GM18498 (cell line): Measurements from ENCODE around the gene DENND2A.
"Not testable (repeated sequence)": the region's sequence is repeated elsewhere in the genome, so short reads cannot be mapped to it uniquely, and the experiment has no call there.

Source experiments
- ATAC-seq: cut with Tn5 transposase; IDR thresholded peaks from one replicate; pipeline ENCODE4 v1.9.1; 2021; ENCODE audit warnings: mild to moderate bottlenecking, moderate library complexity; ENCODE audit not compliant: unreplicated experiment

Gene DENND2A

DNA sequence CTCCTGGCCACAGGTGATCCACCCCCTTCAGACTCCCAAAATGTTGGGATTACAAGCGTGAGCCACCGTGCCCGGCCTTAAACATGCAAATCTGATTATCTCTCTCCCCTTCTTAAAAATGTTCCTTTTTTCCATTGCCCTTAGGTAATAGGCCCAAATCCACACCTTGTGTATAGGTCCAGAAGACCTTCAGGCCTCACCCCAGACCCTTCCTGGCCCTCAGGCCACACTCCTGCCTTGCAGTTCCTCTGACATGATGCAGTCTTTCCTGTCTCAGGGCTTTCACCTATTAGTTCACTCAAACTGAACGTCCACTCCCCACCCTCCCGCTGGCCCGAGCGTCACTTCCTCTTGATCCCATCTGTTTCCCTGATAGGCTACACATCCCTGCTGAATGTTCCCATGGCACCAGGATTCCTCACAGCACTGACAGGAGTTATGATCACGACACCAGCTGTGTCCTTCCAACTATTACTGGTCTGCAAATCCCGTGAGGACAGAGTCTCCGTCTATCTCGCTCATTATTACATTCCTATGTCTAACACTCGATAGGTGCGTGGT lies 46.4 kb downstream of the DENND2A start:
- ATAC-seq = no peak

DNA sequence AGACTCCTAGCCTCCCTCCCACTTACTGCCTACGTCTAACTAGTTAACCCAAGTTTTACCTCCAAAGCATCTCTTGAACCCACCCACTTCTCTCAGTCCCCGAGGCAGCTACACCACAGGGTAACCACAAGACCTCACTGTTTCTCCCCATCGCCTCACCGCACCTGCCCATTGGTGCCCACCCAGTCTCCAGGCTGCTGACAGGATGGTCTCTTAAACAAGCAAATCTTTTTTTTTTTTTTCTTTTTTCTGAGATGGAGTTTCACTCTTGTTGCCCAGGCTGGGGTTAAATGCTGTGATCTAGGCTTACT lies 47.0 kb downstream of the DENND2A start:
- ATAC-seq = peak; percentile 73

DNA sequence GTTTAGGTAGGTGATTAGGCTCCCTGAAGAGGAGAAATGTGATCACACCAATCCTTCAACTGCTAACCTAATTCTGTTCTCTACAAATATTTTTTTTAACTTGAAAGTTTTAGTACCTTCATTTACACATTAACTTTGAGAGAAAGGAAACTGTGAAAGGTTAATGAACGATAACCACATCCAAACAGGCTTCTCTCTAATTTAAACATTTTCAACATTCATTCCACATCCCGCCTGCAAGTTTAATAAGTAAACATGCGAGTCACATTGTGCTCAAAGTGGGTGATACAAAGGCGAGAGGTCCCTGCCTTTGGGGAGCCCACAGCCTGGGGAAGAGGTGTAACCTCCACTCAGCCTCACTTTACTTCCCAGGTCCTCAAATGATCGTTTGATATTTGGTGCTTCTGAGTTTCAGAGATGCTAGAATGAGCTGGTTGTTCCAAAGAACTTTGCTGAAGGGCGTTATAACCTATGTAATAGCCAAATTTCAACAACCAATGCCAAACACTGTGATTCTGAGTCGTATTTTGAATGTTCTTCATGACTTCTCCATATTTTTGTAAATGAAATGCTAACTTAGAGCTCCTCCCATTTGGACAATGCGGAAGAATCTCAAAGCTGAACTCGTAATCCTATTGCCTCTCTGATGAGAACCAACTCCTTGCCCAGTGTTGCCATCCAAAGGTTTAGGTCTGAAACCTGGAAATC lies 47.5 kb downstream of the DENND2A start:
- peak; percentile 51 for ATAC-seq

DNA sequence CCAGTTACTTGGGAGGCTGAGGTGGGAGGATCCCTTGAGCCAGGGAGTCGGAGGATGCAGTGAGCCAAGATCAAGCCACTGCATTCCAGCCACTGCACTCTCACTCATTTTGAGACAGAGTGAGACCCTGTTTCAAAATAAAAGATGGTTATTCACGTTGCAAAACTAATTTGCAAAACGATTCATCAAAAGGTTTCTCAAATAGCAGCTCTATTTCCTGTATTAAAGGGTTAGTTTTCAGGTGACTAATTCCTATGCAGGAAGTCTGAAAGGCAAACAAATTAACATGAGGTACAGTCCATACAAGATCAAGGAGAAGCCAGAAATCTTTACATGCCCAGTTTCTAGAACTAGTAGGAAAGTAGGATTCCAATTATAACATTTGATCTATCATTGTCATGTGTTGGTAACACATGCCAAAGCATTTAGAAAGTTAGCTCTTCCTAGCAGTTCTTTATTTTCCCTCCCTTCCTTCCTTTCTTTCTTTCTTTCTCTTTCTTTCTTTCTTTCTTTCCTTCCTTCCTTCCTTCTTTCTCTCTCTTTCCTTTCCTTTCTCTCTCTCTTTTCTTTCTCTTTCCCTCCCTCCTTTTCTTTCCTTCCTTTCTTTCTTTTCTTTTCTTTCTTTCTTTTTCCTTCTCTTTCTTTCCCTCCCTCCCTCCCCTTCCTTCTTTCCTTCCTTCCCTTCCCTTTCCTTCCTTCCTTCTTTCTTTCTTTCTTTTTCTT lies 49.3 kb downstream of the DENND2A start:
- ATAC-seq = no peak

DNA sequence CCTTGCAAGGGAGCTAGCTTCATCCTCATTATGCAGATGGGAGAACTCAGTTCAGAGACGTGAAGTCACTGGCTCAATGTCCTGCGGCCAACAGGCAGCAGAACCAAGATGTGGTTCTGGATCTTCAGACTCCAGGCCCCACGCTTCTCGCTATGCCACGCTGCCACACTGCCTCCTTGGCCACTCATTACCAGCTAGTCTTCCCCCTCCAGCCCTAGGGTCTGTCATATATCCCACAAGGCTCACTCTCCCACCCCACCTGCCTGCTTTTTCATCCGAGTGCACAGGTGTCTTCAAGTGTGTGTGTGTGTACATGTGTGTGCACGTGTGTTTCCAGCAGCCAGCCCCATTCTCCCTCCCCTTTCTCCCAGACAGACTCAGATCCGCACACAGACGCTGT lies 53.4 kb downstream of the DENND2A start:
- no peak for ATAC-seq

DNA sequence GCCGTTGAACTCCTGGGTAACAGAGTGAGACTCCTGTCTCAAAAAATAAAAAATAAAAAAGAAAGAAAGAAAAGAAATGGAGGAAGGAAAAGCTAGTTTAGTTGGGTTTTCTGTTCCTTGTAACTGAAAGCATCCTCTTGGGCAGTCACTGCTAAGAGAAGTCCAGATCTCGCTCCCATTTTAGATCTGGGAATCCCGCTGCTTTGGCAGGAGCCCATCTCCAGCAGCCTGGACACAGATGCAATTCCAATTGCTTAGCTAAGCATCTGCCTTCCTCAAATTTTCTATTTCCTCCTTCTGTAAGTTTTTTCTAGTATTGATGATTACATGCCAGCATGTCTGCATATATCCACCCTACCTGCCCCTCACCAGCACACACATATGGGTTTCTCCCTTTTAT lies 54.1 kb downstream of the DENND2A start:
- ATAC-seq = no peak

DNA sequence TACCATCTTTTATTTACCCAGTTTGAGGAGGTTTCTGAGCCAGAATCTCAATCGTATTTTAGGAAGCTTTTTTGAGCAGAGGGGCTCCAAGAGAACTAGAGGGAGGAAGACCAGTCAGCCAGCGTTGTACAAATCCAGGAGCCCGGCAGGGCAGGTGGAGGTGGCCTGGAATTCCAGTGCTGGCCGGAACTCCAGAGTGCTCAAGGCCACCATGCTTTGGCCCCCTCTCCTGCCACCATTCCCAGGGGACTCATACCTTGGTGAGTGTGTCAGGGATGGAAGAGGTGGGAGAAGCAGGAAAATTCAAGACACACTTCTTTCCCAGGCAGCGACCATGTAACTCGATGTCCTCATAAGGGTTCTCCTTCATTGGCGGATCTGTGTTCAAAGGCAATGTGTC lies 55.3 kb downstream of the DENND2A start:
- ATAC-seq = no peak

DNA sequence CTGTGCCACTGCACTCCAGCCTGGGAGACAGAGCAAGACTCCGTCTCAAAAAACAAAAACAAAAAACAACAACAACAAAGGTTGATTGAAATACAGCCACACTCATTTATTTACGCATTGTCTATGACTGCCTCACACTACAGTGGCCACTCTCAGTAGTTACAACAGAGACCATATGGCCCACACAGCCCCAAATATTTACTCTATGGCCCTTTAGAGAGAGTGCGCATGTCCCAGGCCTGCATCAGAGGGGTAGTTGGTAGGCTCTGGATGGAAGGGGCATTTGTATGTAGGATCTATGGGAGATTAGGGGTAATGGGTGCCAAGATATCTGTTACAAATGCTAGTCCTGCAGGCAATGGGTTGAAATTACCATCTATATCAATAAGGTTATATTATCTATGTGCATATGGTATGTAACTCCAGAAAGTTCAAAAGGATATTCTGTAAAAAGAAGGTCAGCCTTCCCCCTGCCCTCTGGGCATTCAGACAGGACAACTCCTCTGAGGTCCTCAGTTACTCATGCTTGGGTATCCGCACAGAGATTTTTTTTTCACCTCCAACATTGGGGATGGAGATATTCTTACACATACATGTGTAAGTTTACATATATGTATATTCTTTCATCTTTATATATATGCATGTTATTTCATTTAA lies 56.3 kb downstream of the DENND2A start:
- ATAC-seq = no peak

DNA sequence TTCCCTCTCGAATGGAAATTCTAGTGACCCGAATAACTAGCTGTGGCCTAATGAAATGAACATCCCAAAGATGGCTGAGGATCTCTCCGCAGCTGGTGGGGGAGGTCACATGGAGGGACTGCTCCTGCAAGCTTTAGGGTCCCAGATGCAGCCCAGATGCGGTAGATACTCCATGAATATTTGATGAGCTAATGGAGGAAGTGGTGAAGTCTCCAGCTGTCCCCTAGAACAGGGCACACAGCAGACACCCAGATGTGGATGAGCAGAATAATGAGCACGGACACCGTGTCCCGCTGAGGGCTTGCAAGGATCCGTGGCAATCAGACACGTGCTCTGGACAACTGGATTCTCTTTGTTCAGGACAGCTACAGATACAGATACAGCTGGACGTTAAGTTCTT lies 59.2 kb downstream of the DENND2A start:
- no peak for ATAC-seq

DNA sequence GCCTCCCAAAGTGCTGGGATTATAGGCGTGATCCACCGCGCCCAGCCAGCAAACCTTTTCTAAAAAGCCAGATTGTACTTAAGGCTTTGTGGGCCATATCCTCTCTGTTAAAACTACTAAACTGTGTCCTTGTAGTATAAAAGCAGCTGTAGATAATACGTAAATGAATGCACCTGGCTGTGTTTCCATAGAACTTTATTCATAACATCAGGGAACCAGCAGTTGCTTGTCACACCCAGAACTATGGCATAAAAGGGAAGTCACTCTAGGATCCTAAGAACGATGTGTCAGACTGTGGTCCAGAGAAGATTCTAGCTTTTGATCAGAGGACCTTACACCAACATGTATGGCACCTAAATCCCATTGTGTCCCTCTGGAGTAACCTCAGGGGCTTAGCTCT lies 63.0 kb downstream of the DENND2A start:
- no peak for ATAC-seq

DNA sequence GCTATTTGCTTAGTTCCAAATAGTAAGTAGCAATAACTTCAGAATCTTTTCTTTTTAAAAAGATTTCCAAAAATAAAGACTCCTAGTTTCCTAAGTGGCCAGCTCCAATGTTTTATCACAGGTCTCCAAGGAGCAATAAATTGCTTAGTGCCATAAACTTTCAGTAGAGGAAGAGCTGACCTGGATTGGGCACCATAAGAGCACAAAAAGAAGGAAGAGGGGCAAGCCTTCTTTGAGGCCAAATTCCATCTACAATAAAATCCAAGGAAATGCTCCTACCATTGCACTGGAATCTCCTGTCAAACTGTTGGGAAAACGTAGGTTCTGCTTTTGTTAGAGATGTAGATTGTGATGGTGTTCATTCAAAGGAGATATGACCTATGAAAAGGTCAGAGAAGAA lies 64.0 kb downstream of the DENND2A start:
- no peak for ATAC-seq

DNA sequence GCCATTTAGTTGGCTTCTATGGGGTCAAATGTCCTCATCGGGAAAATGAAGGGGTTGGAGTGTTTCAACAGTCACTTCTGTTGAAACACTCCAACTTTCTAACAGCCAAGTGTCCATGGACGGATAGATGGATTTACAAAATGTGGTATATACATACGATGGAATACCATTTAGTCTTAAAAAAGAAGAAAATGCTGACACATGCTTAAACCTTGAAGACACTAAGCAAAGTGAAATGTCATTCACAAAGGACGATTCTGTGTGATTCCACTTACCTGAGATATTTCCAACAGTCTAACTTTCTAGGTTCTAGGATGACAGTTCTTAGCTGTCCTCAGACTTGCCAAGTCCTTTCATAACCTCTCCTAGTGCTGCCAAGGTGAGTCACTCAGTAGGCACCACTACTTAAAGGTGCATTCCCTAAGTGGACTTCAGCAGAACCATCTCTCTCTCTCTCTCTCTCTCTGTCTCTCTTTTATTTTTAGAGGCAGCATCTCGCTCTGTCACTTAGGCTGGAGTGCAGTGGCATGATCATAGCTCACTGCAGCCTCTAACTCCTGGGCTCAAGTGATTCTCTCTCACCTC lies 69.0 kb downstream of the DENND2A start:
- no peak for ATAC-seq

DNA sequence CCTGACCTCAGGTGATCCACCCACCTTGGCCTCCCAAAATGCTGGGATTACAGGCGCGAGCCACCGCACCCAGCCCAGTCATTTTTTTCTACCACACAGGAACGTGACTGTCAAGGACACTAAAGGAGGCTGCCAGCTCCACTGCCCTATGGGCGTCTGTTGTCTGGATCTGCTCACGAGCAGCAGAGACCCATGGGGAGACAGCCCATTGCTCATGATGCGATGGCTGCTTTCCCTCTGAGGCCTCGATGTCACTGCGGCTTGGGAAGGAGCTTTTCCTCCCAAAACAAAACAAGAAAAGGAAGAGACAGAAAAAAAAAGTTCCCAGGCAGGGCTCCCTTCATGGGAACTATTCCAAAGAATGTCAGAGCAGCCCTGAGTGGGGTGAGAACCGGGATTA lies 70.5 kb downstream of the DENND2A start:
- no peak for ATAC-seq

DNA sequence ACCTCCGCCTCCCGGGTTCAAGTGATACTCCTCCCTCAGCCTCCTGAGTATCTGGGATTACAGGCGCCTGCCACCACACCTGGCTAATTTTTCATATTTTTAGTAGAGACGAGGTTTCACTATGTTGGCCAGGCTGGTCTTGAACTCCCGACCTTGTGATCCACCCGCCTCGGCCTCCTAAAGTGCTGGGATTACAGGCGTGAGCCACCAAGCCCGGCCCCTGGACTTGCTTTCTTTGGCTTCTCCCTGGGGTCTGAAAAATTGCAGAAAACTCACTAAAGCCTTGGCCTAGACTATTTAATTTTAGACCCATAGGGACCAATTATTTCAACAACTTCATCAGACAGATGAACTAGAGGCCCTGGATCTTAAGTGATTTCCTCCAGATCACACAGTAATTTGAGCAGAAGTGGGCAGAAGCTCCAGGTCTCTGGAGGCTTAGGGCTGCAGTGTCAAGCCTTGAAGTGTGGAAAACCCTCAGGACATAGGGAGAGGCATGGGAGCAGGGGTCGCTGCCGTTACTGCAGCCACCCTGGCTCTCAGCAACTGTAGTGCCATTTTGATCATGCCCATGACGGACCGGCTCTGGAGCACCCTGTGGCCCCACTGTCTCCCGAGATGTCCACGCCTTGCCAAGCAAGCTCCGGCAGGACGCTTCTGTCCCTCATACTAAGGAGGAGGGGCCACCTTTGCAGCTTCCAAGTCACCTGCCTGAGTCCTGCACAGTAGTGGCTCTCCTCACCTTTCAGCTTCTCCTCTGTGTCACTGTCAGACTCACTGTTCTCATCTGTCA lies 72.4 kb downstream of the DENND2A start:
- ATAC-seq = no peak

DNA sequence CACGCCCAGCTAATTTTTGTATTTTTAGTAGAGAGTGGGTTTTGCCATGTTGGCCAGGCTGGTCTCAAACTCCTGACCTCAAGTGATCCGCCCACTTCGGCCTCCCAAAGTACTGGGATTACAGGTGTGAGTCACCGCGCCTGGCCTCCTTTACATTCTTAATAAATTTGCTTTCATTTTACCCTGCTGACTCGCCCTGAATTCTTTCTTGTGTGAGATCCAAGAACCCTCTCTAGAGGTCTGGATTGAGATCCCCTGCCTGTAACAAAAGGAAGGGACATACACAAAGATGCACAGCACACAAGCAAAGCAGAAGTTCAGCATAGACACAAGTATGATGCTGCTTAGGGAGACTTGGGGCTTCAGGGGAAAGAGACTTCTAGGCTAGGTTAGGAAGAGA lies 74.4 kb downstream of the DENND2A start:
- not testable (repeated sequence) for ATAC-seq

DNA sequence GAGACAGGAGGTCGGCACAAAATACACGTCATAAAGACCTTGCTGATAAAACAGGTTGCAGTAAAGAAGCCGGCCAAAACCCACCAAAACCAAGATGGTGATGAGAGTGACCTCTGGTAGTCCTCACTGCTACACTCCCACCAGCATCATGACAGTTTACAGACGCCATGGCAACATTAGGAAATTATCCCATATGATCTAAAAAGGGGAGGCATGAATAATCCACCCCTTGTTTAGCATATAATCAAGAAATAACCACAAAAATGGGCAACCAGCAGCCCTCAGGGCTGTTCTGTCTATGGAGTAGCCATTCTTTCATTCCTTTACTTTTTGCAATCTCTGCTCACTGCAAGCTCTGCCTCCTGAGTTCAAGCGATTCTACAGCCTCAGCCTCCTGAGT lies 74.9 kb downstream of the DENND2A start:
- not testable (repeated sequence) for ATAC-seq

DNA sequence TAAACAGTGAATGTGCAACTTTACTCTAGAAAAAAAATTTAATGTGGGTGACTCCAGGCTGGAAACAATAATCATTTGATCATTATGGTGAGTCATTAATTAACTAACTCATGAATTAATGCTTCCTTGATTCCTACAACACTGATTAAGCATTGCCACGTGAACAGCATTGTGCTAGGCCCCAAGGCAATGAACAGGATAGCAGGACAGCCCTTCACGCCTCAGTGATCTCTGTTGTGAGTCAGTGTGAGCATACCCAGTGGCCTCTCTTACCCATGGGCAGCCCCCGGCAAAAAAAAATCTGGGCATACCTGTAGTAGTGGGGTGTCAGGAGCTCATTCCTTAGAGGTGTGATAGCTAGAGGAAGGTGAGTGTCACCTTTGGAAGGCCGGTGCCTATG lies 76.0 kb downstream of the DENND2A start:
- no peak for ATAC-seq

DNA sequence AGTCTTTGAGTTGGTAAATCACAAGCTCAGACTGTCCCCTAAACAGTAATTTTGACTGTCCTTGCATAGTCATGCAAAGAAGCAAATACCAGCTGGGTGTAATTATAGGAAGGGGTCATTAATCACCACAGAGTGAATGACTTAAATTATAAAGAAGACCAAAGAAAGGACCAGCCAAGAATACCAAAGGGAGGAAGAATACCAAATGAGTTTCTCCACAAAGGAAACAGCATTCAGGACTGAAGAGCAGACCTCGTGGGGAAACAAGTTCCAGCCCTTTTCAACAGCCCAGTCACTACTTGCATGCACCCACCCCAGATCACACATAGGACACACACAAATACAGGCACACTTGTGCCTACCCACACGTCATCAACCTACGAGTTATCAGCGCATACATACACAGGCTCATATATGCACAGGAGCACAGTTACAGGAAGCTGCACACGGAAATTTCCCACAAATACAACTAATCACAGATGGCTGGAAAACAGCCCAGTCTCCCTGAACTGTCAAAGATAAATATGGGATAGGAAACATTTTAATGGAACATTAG lies 77.6 kb downstream of the DENND2A start:
- no peak for ATAC-seq

DNA sequence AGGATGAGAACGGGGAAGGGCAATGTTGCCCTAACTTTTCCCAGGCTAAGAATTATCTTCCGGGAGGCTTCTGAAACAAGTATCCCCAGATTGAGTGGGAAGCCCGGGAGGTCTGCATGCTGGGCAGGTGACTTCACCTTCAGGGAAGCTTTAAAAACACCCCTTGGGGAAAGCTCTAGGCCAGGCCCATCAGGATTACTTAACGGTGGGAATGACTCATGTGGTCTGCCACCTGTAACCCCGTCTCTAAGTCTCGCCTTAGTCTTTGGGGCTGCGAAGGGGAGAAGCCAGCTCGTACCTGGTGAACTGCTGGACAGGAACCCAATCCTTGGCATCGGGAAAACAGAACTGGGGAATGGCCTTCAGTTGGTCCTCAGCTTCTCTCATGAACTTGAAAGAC lies 81.2 kb downstream of the DENND2A start:
- ATAC-seq = no peak

DNA sequence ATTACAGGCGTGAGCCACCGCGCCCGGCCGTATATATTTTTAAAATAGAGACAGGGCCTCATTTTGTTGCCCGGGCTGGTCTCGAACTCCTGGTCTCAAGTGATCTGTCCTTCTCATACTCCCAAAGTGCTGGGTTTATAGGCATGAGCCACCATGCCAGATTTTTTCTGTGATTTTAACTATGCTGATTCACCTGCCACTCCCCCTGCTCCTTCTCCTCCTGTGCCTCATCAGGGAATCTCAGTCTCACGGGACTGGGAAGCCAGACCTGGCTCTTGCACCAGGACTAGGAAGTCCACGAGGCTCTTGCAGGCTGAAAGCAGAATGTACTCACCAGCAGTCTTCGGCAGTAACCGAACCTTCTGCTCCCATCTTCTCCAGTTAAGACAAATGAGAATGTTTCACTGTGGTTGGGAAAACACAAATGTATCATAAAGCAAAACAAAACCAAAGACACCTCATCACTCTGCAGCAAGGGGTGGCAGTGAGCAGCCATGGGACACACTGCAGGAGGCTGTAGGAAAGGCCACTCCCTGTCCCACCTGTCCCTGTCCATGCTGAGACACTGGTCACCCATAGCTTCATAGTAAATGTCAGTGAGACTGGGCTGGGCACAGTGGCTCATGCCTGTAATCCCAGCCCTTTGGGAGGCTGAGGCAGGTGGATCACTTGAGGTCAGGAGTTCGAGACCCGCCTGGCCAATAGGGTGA lies 82.6 kb downstream of the DENND2A start:
- ATAC-seq = no peak
